DMS53 treated with DMSO at 0.1 percent for 48 hours (cell line): ENCODE data around the gene MBTD1.
"Not testable (repeated sequence)": the region's sequence is repeated elsewhere in the genome, so short reads cannot be mapped to it uniquely, and the experiment has no call there.

Source experiments
- DNase-seq: peaks from one replicate; lab custom pipeline; 2025; ENCODE audit not compliant: unreplicated experiment; lab: John Stamatoyannopoulos, UW

The MBTD1 gene

DNA sequence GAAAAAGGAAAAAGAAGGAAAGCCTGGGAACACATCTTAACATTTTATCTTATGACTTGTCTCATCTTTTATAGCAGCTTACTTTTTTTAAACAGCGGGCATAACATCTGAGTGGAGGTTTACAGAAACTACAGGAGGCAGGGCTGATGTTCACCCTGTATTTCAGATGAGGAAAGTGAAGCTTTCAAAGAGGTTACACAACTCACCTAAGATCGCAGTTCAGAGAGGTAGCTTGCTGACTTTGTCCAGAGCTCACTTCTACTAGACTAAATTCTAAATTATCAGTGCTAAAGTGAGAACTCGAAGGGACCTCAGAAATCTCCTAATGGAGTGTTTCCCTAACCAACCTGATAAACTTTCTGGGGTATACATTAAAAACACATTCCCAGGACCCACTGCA is 3.7 kb downstream of the MBTD1 start:
- DNase-seq, result no peak

DNA sequence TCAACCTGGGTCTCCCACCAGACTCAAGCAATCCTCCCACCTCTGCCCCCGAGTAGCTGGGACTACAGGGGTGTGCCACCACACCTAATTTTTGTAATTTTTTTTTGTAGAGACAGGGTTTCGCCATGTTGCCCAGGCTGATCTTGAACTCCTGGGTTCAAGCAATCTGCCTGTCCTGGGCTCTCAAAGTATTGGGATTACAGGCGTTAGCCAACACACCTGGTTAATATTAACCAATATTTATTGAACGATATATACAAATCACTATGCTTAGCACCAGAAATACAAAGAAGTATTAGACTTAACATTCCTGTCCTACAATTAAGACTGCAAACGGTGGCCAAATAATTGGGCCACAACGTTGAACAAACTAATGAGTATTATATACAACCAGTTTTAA is 4.2 kb downstream of the MBTD1 start:
- no peak for DNase-seq

DNA sequence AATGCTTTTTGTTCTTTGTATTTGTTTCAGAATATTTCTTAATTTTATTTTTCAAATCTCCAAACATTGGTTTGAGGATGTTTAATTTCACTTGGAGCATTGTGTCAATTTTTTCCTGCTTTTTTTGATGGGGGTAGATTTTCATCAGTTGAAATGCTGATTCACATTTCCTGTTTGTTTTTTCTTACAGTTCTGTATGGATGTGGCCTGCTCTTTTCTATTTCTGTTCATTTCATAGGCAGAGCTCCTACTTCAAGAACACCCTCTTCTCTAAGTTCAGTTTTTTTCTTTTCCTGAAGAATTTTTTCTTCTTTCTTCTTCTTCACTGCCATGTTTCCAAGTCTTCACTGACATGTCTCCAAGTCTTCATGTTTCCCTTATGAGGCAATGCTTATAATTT is 8.8 kb downstream of the MBTD1 start:
- DNase-seq, result no peak

DNA sequence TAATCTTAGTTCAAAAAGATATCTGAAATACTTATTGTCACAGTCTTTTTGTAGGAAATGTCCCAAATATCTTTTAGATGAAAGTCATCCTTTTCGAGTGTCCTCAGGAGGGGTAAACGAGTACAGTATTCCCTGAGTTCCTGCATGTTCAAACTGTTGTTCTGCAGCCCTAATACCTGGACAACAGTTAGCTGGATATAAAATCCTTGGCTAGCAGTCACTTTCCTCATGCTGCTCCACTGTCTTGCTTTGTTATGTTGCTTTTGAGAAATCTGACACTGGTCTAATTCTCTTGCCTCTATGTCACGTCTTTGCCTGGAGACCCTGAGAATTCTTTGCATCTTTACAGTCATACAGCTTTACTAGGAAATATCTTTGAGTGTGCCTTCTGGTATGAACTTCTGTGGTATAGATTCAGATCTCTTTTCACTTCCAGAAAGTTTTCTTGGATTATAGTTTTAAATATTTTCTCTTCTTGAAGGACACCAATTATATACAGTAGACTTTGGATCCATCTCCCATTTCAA is 9.5 kb downstream of the MBTD1 start:
- no peak for DNase-seq

- DNase-seq, result no peak
Observed at GRCh38 chr17:51245535-51245934, 14.3 kb downstream of the MBTD1 start.

DNA sequence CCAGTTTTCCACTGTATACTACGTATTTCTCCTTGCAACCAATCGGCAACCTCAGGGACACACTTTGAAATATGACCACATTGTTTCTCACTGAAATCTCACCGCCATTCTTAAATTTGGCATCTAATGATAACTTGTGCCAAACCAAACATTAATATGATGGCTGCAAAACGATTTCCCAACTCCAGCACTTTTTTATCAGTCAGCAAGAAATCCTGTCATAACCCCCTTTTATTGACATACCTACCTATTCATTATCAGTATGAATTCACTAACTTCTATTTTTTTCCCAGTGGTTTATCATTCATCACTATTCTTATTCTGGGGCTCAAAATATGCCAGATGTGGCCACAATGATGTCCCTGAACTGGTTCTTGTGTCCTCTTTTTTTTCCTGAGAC is 15.8 kb downstream of the MBTD1 start:
- no peak for DNase-seq

DNA sequence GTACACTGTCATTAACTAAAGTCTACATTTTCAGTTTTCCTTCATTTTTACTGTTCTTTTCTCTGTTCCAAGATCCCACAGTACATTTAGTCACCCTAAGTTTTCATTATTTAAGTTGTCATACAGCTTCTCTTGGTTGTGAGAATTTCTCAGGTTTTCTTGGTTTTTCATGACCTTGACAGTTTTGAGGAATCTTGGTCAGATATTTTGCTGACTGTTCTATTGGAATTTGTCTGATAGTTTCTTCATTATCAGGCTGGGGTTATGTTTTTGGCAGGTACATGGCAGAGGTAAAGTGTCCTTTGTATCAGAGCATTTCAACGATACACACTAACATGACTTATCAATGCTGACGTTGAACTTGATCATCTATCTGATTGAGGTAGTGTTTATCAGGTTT is 19.6 kb downstream of the MBTD1 start:
- no peak for DNase-seq

GRCh38 chr17:51238255-51238887 is 21.5 kb downstream of the MBTD1 start:
- DNase-seq, result no peak

- no peak for DNase-seq
Observed at GRCh38 chr17:51234162-51234561, 25.7 kb downstream of the MBTD1 start.

DNA sequence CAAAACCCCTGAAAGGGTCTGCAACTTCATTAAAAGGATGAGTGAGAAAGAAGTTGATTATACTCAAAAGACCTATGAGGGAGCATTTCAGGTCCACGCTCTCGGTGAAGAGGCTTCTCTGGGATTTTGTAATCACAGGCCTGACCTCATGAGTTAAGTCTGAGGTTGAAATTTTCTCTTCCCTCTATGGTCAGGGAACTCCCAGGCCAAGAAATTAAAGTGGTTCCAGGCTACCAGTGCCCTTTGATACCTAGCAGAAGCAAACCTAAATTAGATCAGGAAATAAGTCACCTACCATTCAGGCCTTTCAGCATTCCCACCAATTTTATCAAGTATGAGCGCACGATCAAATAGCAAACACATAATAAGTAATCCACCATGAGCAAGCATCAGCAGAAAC is 27.9 kb downstream of the MBTD1 start:
- DNase-seq, result no peak

DNA sequence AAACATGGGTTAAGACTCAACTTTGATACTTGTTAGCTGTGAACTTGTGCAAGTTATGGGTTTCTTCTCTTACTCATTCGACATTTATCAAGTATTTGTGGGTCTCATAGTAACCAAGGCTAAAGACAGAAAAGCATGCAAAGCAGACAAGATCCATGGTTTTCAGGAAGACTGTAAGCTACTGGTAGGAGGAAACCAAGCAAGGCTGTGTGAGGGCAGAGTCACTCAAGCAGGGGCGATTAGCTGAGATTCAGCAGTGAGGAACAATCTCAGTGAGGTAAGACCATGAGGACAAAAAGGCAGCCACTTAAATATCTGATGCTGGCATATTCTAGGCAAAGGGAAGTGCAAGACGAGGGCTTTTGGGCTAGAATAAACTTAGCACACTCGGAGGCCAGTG is 29.5 kb downstream of the MBTD1 start:
- DNase-seq, result no peak

GRCh38 chr17:51229889-51230288 is 30.0 kb downstream of the MBTD1 start:
- DNase-seq, result no peak

GRCh38 chr17:51228161-51228560 is 31.7 kb downstream of the MBTD1 start:
- DNase-seq, result no peak

- DNase-seq, result not testable (repeated sequence)
Observed at GRCh38 chr17:51225523-51225922, 34.3 kb downstream of the MBTD1 start.

DNA sequence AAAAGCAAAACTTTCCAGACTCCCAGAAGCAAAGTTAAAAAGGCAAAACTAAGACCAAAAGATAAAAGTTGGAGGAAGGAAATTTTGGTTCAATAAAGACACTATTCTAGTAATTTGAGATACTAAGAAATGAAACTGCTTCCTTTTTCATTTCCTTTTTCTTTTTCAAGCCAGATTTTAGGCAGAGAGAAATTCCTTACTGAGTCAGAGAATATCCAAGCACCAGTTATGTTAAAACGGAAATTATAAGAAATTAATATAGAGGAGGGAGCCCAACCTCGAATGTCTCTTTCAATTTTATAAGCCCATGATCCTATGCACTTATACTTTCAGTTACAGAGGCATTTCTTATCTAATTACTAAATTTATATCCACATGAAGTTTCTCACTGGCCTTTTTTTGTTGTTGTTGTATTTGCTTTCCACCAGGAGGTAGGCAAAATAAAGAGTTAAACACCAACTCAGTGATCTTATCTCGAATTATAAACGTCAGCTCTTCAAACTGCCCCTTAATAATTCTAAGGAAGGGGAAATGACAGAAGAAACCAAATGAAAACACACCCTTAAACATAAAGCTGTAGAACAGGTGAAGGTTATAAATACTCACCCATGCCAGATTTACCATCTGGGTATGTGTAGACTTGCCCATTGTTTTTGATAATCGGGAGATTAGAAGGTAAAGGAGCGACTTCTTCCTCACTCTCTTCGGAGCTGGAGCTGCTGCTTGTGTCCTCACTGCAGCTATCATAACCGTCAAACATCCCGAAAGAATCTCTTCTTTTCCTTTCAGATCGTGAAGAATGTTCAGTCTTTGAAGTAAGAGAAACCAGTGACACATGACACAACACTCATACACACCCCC is 35.2 kb downstream of the MBTD1 start:
- DNase-seq, result no peak

- no peak for DNase-seq
Observed at GRCh38 chr17:51221322-51221721, 38.5 kb downstream of the MBTD1 start.

- DNase-seq, result no peak
Observed at GRCh38 chr17:51217946-51218345, 41.9 kb downstream of the MBTD1 start.

DNA sequence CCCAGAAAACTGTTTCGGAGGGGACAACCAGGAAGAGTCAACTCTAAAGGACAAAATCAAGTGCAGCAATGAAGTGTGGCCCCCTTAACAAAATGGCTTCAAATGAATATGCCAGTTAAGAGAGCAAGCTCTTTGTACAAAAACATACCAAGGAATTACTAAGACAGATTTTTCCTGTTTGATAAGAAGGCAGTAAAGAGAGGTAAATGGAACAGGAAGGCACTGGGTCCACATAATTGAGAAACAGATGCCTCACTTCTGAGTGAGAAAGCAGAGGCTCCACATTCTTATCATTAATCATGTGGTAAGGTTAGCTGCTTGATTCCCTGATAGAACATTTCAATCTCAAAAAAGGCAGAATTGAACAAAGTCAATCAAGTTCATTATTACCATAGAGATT is 44.9 kb downstream of the MBTD1 start:
- DNase-seq, result no peak

GRCh38 chr17:51203838-51204237 is 56.0 kb downstream of the MBTD1 start:
- no peak for DNase-seq

DNA sequence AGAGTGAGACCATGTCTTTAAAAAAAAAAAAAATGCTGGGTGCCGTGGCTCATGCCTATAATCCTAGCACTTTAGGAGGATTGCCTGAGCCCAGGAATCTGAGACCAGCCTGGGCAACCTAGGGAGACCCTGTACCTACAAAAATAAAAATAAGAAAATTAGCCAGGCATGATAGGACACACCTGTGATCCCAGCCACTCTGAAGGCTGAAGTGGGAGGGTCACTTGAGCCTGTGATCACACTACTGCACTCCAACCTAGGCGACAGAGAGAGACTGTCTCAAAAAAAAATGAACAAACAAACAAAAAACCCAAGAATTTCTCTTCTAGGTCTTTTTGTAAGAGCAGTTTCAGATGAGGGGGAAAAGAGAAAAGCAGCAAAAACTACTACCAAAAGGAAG is 59.0 kb downstream of the MBTD1 start:
- DNase-seq, result no peak

- no peak for DNase-seq
Observed at GRCh38 chr17:51200295-51200694, 59.6 kb downstream of the MBTD1 start.

GRCh38 chr17:51197754-51198153 is 62.1 kb downstream of the MBTD1 start:
- DNase-seq, result no peak
